Activated CD8-positive, alpha-beta memory T cell treated with anti-CD3 and anti-CD28 coated beads for 1 hour (primary cell): Measurements from ENCODE around the gene CYP2A7.
"Not testable (repeated sequence)": the region's sequence is repeated elsewhere in the genome, so short reads cannot be mapped to it uniquely, and the experiment has no call there.

ENCODE experiments used
- DNase-seq, 2 donors: peaks; one replicate each; pipeline ENCODE4 v3.0.0-alpha.2; 2020; ENCODE audit warnings: low read depth in 1 of 2; ENCODE audit errors: extremely low read depth in 1 of 2

CYP2A7 gene, protein sequence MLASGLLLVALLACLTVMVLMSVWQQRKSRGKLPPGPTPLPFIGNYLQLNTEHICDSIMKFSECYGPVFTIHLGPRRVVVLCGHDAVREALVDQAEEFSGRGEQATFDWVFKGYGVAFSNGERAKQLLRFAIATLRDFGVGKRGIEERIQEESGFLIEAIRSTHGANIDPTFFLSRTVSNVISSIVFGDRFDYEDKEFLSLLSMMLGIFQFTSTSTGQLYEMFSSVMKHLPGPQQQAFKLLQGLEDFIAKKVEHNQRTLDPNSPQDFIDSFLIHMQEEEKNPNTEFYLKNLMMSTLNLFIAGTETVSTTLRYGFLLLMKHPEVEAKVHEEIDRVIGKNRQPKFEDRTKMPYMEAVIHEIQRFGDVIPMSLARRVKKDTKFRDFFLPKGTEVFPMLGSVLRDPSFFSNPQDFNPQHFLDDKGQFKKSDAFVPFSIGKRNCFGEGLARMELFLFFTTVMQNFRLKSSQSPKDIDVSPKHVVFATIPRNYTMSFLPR

DNA sequence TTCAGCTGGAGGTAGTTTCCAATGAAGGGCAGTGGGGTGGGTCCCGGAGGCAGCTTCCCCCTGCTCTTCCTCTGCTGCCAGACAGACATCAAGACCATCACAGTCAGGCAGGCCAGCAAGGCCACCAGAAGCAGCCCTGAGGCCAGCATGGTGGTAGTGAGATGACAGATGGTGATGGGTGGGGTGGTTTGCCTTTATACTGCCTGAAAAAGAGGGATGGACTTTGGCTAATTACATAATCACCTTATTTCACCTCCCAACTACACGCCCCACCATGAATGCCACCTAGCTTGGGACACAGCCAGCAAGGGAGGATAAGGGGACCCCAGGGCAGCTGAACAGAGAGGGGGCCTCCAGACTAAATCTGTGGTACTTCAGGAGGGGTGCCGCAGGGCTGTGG, at the start of gene CYP2A7:
CYP2A7 (minus strand) TSS at position 170 of the 400 bp plus-strand sequence; CDS start at position 149, 21 bp downstream.
- not testable (repeated sequence) for DNase-seq

DNA sequence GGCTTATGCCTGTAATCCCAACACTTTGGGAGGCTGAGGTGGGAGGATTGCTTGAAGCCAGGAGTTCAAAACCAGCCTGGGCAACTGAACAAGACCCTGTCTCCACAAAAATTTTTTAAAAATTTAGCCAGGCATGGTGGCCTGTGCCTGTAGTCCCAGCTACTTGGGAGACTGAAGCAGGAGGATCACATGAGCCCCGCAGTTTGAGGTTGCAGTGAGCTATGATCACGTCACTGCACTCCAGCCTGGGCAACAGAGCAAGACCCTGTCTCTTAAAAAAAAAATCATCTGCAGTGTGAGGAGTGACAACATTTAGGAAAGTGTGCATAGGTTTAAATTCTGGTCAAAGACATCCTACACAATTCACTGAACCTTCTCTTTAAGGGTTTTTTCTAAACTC, 48.8 kb upstream of the CYP2A7 start:
- not testable (repeated sequence) for DNase-seq

DNA sequence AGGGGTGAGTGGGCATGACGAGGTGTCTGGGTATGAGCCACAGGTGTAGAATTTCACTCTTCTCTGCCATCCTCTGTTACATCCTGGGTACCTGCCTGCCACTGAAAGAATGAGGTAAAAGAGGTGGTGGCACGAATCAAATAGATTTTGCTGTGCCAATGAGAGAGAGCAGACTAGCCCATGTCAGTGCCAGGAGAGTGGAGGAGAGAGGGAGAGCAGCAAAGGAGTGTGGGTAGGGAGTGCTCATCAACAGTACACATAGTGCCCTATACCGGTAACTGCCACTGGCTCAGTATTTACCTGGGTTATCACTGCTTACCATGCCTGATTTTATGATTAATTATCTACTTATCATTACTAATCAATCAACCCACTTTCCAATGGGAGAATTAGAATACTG, 47.9 kb upstream of the CYP2A7 start:
- DNase-seq, result not testable (repeated sequence)

DNA sequence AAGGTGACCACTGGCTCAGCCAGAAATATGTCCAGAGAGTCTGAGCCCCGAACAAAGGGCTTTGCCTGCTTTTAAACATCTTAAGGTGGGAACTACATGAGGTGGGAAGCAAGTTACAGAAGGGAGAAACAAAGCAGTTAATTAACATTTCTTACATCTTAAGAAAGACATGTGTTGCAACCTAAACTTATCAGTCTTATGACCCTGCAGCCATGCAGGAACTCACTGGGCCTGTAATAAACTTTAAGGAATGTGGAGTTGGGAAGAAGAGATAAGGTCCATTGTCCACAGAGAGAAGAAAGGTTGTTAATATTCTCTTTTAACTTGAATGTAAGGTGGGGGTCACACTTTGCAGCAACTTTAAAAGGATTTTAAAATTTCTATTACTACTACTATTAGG, 46.8 kb upstream of the CYP2A7 start:
- no peak for DNase-seq

DNA sequence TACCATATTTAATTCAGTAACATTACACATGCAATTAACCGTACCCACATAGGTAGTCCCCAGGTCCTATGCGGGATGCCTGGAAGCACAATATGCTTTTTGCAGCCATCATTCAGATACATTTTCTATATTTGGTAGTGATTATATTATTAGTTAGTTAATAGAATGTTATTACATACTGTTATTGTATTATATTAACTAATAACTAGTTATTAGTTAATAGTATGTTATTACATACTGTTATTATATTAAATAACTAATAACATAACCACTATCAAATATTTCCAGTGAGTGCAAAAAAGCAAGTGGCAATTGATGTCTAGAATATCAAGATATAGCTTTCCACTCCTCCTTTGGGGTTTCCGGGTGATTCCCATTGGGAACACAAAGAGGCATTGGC, 45.5 kb upstream of the CYP2A7 start:
- DNase-seq, result no peak

DNA sequence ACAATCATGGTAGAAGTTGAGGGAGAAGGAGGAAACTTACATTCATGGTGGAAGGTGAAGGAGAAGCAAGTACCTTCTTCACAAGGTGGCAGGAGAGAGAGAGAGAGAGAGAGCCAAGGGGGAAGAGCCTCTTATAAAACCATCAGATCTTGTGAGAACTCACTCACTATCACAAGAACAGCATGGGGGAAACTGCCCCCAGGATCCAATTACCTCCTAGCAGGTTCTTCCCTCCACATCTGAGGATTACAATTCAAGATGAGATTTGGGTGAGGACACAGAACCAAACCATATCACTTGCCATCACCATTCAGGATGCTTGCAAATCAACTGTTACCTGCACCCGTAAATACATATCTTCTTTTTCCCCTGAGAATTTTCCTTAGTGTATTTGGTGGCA, 44.2 kb upstream of the CYP2A7 start:
- not testable (repeated sequence) for DNase-seq

DNA sequence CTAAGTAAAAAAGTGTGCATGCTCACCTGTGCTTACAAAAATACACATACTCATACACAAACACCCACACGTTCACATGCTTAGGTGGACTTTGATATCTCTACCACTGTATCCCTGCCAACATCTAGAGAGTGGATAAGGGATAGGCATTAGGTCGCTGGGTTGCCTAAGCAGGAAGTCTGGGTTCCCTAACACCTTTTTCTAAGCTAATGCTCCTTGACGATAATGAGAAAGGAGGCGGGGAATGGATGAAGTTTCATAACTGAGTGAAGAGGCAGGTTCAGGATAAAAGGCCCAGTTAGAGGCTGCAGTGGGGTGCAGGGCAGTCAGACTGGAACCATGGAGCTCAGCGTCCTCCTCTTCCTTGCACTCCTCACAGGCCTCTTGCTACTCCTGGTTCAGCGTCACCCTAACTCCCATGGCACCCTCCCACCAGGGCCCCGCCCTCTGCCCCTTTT, 41.9 kb upstream of the CYP2A7 start:
- no peak for DNase-seq

DNA sequence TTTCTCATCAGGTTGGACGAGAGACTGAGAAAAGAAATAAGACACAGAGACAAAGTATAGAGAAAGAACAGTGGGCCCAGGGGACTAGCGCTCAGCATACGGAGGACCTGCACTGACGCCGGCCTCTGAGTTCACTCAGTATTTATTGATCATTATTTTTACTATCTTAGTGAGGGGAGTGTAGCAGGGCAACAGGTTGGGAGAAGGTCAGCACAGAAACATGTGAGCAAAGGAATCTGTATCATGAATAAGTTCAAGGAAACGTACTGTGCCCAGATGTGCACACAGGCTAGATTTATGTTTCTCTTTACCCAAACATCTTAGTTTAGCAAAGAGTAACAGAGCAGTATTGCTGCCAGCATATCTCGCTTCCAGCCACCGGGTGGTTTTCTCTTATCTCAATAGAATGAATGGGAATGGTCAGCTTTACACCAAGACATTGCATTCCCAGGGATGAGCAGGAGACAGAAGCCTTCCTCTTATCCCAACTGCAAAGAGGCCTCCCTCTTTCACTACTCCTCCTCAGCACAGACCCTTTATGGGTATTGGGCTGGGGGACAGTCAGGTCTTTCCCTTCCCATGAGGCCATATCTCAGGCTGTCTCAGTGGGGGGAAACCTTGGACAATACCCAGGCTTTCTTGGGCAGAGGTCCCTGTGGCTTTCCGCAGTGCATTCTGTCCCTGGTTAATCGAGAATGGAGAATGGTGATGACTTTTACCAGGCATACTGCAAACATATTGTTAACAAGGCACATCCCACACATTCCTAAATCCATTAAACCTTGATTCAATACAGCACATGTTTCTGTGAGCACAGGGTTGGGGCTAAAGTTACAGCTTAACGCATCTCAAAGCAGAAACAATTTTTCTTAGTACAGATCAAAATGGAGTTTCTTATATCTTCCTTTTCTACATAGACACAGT, 40.5 kb upstream of the CYP2A7 start:
- DNase-seq, result not testable (repeated sequence)

DNA sequence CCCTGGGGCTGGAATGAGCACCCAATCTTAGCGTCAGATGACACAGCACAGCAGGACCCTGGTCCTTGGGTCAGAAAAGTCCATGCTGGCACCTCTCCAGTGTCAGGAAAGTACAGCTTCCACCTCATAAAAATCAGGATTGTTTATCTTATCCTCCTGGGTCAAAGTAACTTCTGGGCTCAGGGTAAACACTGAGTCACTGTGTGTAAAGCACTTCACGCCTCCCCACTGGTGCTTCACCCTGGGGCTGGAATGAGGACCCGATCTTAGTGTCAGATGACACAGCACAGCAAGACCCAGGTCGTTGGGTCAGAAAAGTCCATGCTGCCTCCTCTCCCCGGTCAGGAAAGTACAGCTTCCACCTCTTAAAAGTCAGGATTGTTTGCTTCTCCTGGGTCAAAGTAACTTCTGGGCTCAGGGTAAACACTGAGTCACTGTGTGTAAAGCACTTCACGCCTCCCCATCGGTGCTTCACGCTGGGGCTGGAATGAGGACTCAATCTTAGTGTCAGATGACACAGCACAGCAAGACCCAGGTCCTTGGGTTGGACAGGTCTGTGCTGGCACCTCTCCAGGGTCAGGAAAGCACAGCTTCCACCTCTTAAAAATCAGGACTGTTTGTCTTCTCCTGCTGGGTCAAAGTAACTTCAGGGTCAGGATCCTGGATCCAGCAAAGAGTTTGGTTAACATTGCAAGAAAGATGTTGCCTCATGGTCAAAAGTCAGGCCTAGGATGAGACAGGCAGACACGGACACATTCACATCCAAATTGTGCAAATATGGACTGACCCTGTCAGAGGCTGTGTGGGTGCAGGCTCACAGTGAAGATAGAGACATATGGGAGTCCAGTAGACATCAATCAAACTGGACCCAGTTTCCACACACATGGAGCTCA, 39.2 kb upstream of the CYP2A7 start:
- DNase-seq, result no peak

DNA sequence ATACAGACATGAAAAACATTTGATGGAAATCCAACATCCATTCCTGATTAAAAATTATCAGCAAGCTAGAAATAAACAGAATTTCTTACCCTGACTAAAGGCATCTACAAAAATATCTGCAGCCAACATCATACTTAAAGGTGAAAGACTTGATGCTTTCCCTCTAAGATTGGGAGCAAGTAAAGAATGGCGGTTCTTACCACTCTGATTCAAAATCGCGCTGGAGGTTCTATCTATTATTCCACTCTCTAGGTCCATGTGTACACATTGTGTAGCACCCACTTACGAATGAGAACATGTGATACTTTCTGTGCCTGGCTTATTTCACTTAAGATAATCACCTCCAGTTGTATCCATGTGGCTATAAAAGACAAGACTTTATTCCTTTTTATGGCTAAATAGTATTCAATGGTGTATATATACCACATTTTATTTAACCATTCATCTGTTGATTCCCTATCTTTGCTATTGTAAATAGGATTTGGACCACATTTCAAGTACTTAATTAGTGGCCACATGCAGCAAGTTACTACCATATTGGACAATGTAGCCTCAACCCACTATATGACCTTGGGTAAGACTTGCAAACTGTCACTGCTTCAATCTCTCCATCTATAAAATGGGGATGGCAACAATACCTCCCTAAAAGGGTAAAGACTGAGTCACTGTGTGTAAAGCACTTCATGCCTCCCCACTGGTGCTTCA, 38.4 kb upstream of the CYP2A7 start:
- no peak for DNase-seq

DNA sequence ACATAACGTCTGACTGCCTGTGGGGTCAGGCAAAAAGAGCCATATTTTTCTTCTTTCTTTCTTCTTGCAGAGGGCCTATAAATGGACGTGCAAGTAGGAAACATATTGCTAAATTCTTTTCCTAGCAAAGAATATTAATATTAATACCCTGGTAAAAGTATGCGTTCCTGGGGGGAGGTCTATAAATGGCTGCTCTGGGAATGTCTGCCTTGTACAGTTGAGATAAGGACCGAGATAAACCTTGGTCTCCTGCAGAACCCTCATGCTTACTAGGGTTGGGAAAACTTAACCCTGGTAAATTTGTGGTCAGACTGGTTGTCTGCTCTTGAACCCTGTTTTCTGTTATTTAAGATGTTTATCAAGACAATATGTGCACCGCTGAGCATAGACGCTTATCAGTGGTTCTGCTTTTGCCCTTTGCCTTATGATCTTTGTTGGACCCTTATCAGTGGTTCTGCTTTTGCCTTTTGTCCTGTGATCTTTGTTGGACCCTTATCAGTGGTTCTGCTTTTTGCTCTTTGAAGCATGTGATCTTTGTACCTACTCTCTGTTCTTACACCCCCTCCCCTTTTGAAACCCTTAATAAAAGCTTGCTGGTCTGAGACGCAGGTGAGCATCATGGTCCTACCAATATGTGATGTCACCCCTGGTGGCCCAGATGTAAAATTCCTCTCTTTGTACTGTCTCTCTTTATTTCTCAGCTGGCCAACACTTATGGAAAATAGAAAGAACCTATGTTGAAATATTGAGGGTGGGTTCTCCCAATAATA, 37.7 kb upstream of the CYP2A7 start:
- DNase-seq, result not testable (repeated sequence)

DNA sequence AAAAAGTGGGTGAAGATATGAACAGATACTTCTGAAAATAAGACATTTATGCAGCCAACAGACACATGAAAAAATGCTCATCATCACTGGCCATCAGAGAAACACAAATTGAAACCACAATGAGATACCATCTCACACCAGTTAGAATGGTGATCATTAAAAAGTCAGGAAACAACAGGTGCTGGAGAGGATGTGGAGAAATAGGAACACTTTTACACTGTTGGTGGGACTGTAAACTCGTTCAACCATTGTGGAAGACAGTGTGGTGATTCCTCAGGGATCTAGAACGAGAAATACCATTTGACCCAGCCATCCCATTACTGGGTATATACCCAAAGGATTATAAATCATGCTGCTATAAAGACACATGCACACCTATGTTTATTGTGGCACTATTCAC, 36.3 kb upstream of the CYP2A7 start:
- DNase-seq, result not testable (repeated sequence)

DNA sequence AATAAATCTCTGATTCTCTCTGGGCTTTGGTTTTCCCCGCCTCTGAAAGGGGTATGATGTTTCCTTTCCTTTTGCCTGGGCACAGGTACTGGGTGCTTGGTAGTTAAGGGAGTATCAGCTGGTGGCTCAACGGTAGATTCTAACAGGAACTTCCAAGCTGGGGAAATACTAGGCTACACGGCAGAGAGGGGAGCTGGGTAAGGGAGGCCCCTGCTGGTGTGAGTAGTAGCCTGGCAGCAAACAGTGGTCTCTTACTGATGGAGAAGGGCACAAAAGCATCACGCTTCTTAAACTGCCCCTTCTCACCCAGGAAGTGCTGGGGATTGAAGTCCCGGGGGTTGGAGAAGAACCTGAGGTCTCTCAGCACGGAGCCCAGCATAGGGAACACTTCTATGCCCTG, 26.9 kb upstream of the CYP2A7 start:
- DNase-seq, result peak in 1 of 2 donors; percentile 5

DNA sequence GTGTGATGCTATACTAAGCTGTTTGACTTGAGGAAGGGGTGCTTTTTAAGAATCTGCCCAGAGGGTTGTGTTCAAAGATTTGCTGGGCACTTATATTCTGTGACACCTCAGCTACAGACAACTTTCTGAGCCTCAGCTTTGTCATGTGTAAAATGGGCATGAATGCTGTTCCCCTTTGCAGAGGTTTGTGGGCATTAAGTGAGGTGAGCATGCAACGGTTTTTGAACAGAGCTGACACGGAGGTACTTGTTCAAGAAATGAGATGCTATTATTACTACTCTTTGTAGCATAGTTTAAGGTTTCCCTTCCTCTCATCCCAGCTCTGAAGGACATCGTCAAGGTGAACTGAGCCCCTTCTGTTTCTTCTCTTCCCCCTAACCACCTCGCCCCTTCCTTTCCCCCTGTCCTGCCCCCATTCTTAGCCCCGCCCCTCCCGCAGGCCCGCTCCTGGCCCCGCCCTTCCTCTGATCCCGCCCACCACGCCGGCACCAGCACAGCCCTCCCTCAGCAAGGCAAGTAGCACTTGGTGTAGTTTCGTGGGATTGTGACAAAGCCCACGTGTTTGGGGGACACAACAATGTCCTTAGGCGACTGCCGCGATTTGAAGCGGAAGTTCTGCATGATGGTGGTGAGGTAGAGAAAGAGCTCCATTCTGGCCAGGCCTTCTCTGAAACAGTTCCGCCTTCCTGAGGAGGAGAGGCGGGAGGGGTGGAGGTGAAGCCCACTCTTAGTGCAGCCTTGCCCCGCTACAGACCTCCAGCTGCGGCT, 26.1 kb upstream of the CYP2A7 start:
- peak in 1 of 2 donors; percentile 51 for DNase-seq

DNA sequence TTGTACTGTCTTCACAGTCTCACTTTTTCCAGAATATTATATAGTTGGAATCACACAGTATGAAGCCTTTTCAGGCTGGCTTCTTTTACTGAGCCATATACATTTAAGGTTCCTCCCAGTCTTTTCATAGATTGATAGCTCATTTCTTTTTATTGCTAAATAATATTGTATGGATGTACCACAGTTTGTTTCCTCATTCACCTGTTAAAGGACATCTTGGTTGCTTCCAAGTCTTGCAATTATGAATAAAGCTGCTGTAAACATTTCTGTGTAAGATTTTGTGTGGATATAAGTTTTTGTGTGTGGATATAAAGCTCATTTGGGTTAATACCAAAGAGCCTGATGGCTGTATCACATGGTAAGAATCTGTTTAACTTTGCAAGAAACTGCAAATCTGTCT, 24.5 kb upstream of the CYP2A7 start:
- DNase-seq, result no peak

DNA sequence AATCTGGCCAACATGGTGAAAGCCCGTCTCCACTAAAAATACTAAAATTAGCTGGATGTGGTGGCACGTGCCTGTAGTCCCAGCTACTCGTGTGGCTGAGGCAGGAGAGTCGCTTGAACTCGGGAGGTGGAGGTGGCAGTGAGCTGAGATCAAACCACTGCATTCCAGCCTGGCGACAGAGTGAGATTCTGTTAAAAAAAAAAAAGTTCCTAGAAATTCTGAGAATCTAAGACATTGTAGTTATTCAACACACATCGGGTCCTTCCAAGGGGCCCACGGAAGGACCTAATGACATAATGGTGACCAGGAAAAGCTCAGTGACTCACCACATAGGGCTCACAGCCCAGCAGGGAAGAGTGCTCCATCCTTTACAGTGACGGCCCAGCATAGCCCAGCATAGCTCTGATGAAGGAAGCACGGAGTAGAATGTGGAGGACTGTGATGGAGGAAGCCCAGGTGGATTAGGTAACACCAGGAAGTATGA, 22.7 kb upstream of the CYP2A7 start:
- DNase-seq, result not testable (repeated sequence)

DNA sequence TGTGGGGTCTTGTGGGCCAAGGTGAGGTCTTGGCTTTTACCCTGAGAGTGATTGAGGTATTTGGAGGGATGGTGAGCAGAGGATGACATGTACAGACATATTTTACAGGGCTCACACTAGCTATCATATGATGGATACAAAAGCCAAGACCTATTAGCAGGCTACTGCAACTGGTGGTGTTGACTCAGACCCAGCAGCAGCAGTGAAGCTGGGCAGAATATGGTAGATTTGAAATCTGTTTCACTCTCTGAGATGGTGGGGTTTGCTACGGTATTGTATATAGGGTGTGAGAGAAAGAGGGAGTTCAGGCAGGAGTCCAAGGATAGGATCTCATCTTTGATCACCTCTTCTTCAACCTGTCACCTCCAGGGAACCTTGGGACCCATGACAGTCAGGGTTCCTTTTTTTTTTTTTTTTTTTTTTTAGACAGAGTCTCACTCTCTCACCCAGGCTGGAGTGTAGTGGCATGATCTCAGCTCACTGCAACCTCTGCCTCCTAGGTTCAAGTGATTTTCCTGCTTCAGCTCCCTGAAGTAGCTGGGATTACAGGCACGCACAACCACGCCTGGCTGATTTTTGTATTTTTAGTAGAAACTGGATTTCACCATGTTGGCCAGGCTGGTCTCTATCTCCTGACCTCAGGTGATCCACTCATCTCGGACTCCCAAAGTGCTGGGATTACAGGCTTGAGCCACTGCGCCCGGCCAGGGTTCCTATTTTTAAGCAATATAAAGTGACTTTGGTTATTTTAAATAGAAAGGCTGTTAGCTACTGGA, 20.1 kb upstream of the CYP2A7 start:
- DNase-seq, result not testable (repeated sequence)
